SH-SY5Y (cell line): ENCODE measurements around the gene ALLC.

ENCODE experiments used
- GATA2 ChIP-seq: IDR thresholded peaks from 2 replicates; pipeline ENCODE4 v1.6.1; 2011; ENCODE audit warnings: mild to moderate bottlenecking, low read depth, low read length
- GATA3 ChIP-seq: IDR thresholded peaks from 2 replicates; pipeline ENCODE4 v1.6.1; 2011; ENCODE audit warnings: low read depth, mild to moderate bottlenecking, low read length, moderate library complexity

DNA sequence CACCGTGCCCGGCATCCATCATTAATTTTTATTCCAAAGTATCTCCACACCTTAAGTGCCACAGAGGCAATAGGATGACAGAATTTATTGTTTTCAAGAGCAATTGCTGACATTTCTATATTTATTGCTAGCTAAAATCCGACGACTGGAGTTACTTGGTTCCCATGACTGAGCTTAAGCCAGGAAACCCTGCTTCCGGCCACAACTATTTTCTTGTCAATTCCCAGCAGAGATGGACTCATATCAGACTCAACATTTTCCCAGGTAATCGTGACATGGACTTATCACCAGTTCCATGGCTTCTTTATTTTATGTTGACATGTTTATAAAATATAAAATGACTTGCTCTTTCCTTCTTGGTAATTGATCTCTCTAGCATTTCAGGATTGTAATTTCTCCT is 24.8 kb downstream of the ALLC start:
- TF ChIP-seq GATA3 (no peak), GATA2 (no peak)
